Mucosa of gallbladder (tissue), 1 donor: ENCODE data around the gene TRIM44. TPM values are rescaled to one million over a fixed set of nuclear protein-coding genes. Genes with fewer than 3 reads are reported as not detected.
"Not testable (repeated sequence)": the region's sequence is repeated elsewhere in the genome, so short reads cannot be mapped to it uniquely, and the experiment has no call there.

Source experiments
- DNase-seq: peaks from one replicate; pipeline ENCODE4 v3.0.0-alpha.2; 2020; ENCODE audit warnings: low spot score
- total RNA-seq: library from RNA; stranded (reverse); gene quantifications from one replicate; pipeline ENCODE4 v1.2.1, GENCODE V29; 2021
- donor health status: DM: no; HTN: no; CAD: no.

Gene TRIM44
- total RNA-seq, 1 donor from 2014 or later: 69.8 TPM

DNA sequence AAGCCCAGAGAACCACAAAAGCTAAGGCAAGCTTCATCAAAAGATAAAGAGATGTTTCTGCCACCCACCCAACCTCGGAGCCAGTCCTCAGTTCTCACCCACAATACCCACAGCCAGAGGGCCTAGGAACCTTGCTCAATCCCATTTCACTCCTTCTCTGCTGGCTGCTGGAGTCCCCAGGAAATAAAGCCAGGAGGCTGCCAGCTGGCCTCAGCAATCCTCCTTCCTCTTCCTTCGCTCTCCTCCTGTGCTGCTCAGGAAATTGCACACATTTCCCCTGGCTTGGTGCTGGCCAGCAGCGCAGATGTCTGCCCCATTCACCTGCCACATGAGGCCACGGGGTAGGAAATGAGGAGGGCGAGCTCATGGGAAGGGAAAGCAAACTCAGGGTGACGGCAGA lies 189.5 kb downstream of the TRIM44 start:
- no peak for DNase-seq

DNA sequence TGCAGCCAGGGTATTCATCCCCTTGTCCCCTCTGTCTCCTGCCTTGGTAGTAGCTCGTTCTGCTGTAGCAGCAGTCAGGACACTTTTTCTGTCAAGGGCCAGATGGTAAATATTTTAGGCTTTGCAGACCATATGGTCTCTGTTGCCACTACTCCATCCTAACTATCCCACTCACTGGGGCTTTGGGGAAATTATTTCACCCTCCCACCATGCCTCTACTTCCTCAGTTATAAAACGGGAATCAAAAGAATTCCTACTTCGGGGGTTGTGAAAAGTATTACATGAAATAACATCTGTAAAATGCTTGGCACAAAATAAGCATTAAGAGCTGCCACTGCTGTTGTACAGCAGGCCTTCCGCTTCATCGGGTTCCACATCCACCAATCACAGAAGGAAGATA lies 191.4 kb downstream of the TRIM44 start:
- DNase-seq: no peak

DNA sequence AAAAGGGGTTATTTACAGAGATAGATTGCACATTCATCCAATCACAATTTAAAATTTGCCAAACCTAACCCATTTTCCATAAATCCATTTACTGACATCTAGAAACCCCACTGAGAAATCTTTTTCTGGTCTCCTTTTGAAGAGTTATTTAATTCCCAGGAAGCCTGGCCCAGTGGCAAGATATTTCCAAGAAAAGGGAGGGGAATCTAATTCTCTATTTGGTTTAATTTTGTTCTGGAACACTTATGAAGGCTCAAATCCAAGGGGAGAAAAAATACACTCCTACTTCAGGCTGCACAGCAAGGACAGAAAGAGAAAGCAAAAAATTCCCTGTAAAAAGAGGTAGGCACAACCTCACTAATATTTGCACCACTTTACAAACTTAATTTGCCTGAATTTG lies 193.1 kb downstream of the TRIM44 start:
- no peak for DNase-seq

DNA sequence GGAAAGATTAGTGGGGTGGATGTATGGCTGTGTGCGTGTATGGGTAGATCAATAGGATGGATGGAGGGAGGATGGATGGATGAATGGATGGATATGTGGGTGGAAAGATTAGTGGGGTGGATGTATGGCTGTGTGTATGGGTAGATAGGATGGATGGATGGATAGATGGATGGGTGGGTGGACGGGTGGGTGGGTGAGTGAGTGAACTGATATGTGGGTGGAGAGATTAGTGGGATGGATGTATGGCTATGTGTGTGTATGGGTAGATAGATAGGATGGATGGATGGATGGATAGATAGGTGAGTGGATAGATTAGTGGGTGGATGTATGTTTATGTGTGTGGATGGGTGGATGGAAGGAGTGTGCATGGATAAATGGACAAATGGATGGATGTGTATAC lies 193.7 kb downstream of the TRIM44 start:
- no peak for DNase-seq

DNA sequence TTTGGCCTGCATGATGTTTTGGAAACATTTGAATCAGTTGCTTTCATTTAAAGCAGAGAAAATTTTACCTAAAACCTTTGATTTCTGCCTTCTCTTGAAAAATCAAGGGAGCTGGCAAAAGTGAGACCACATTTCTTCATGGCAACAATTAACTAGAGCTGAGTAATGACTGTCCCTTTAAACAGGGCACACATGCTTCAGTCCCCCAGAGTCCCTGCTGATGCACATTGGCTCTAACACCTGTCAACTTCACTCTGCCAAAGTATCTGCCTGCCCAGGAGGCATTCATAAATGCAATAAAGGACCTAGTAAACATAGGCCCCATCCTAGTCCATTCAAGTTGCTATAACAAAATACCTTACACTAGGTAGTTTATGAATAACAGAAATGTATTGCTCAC lies 194.2 kb downstream of the TRIM44 start:
- no peak for DNase-seq

DNA sequence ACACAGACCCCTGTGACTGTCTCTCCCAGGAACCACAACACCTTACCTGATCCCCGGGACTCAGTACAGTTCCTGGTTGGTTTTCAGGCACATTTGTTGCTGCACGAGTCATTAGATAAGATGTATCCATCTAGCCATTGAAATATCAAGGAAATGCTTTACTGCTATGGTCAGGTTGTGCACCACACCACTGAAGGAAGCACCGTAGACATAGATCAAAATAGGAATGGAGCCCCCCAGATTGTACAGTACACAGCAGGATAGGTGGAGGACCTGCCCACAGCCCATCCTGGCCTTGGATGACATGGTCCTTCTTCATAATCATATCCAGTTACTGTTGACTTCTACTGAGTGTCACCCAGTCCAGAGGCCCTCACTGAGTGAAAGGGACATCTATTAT lies 195.3 kb downstream of the TRIM44 start:
- no peak for DNase-seq

DNA sequence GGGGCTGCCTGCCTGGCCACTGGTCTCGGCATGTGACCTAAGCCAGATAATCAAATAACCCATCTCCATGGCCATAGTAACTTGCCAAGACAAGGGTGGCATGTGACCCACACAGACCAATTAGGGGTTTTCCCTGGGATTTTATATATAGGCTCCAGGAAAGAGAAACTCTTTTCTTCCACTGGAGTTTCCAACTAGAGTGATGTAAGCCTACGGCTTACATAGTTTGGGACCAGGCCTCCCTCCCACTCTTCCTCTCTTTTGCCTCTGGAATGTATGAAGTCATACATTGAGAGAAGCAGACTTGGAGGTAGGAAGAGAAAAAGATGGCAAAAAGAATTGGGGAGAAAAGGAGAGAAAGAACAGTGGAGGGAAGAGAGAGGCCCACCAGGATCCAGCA lies 196.7 kb downstream of the TRIM44 start:
- no peak for DNase-seq

DNA sequence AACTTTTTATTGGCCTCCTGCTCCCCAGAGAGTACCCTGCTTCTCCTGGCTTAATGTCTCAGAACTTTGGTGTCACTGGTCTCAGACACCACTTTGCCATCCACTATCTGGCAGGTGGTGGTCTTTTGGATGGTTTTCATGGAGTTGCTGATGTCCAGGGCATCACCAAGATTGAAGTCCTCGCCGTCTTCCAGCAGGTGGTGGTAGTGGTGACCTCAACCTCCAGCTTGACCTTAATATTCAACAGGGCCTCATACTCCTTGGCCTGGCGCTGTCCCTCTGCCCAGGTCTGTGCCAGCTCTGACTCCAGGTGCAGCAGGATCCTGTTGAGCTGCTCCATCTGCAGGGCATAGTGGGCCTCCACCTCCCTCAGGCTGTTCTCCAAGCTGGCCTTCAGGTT lies 197.6 kb downstream of the TRIM44 start:
- not testable (repeated sequence) for DNase-seq

DNA sequence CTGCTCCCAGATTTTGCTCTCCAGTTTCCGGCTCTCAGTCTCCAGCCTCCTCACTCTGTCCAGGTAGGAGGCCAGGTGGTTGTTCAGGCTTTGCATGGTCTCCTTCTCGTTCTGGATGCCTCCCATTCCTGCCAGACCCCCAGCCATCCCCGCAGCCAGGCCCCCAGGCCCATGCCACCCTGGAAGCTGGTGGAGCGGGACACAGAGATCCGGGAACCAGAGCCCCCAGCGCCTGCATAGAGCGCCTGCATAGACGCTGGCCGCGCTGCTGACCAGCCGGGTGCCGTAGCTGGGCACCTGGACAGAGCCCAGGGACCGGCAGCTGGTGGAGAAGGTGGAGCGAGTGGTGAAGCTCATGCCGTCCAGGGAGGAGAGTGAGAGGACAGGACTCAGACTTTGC lies 198.6 kb downstream of the TRIM44 start:
- DNase-seq: no peak

DNA sequence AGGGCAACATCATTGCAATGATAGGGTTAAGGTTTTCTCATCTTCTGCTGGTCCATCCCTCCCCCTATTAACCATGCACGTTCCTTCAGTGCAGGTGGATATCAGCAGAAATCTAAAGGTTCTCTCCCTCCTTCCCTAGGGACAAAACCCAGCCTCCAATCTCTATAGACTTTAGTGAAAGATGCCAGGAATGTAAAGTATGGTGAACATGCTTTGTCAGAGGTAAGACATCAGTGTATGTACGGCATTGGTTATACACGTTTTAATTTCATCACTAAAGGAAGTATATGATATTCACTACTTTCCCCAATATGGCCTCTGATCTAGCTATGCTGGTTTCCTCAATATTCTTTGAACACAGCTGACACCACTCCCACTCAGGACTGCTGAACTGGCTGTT lies 200.1 kb downstream of the TRIM44 start:
- no peak for DNase-seq

DNA sequence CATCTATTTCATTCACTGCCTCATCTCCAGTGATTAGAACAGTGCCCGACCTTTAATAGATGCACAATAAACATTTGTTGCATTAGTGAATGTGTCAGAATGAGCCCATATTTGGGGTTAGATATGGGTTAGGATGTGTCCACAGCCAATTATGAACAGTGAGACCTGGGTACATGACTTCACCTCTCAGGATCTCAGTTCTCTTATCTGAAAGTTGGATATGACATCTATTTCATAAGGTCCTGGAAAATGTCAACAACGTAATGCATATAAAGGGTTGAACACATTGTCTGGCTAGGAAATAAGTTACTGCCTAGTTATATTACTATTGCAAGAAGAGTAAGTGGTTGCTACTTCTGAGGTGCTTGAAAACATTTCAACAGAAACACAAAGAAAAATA lies 201.6 kb downstream of the TRIM44 start:
- no peak for DNase-seq

DNA sequence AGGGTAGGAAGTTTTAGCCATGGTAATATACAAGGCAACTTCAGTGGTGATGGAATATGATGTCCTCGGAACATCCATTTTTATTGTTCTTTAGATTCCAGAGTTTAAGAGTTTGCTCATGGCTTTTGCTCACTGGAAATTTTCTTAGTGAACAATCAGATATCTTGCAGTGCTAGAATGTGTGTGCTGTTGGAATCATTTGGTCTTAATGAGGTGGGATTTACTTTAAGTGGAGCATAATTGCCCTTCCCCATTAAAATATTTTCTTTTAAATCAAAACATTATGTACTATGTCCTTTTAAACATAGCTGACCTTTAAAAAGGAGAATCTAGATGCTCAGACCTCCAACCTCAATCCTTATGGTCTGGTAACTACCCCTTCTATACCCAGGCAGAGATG lies 204.0 kb downstream of the TRIM44 start:
- DNase-seq: no peak

Other genes starting within 250 kb of the TRIM44 start
- gene SLC1A2, start 243.2 kb upstream of the TRIM44 start, total RNA-seq: 0.58 TPM
- gene PAMR1, start 137.2 kb upstream of the TRIM44 start, total RNA-seq: 7.6 TPM
- gene FJX1, start 44.3 kb upstream of the TRIM44 start, total RNA-seq: 1.9 TPM